ENCODE measurements around the gene IFITM1.
"Not testable (repeated sequence)": the region's sequence is repeated elsewhere in the genome, so short reads cannot be mapped to it uniquely, and the experiment has no call there.

IFITM1 gene

GRCh38 chr11:316031-316701, 2.3 kb downstream of the IFITM1 start:
- no peaks in the 10 kb centered on the region for H3K36me3 Mint-ChIP-seq (ENCODE audit: low read depth)
- H3K27ac Mint-ChIP-seq: peak overlapping the region; percentile 70 to 88 (median 75)
- H3K4me1 Mint-ChIP-seq: peaks cover 55% of the 10 kb centered on the region
- no peaks in the 10 kb centered on the region for H3K9me3 Mint-ChIP-seq
- TF ChIP-seq CTCF (IDR thresholded peaks at IDR 0.05; ENCODE audit: unreplicated experiment in 3 of 3): no peak
- peak overlapping the region; percentile 75 to 80 (median 78) for H3K4me3 Mint-ChIP-seq
- H3K27me3 Mint-ChIP-seq (ENCODE audit: low read depth): peaks cover 23% of the 10 kb centered on the region

- Mint-ChIP-seq H3K27me3 (ENCODE audit: low read depth) (peaks cover 23% of the 10 kb centered on the region), H3K27ac (peak overlapping the region; percentile 70 to 88 (median 75)), H3K36me3 (ENCODE audit: low read depth) (no peaks in the 10 kb centered on the region), H3K9me3 (no peaks in the 10 kb centered on the region), H3K4me3 (peak overlapping the region; percentile 75 to 80 (median 78)), H3K4me1 (peaks cover 52% of the 10 kb centered on the region)
- TF ChIP-seq CTCF (IDR thresholded peaks at IDR 0.05; ENCODE audit: unreplicated experiment in 3 of 3): no peak
Observed at GRCh38 chr11:316891-317301, 3.1 kb downstream of the IFITM1 start.

GRCh38 chr11:317668-318404, 4.0 kb downstream of the IFITM1 start:
- H3K27ac Mint-ChIP-seq: peak overlapping the region; percentile 70 to 88 (median 75)
- H3K9me3 Mint-ChIP-seq; H3K36me3 Mint-ChIP-seq (ENCODE audit: low read depth): not testable (repeated sequence)
- H3K4me1 Mint-ChIP-seq: peaks cover 44% of the 10 kb centered on the region
- H3K27me3 Mint-ChIP-seq (ENCODE audit: low read depth): peaks cover 20% of the 10 kb centered on the region
- peak overlapping the region; percentile 75 to 80 (median 78) for H3K4me3 Mint-ChIP-seq

GRCh38 chr11:318405-319120, 4.7 kb downstream of the IFITM1 start:
- not testable (repeated sequence) for H3K4me3 Mint-ChIP-seq; H3K9me3 Mint-ChIP-seq; H3K36me3 Mint-ChIP-seq (ENCODE audit: low read depth); H3K27ac Mint-ChIP-seq
- Mint-ChIP-seq H3K4me1 (peaks cover 37% of the 10 kb centered on the region), H3K27me3 (ENCODE audit: low read depth) (peaks cover 20% of the 10 kb centered on the region)

GRCh38 chr11:319121-319887, 5.5 kb downstream of the IFITM1 start:
- H3K4me1 Mint-ChIP-seq: peaks cover 34% of the 10 kb centered on the region
- H3K36me3 Mint-ChIP-seq (ENCODE audit: low read depth); H3K9me3 Mint-ChIP-seq: not testable (repeated sequence)
- peak overlapping the region; percentile 94 to 99 (median 99) for H3K27ac Mint-ChIP-seq
- peaks cover 16% of the 10 kb centered on the region for H3K27me3 Mint-ChIP-seq (ENCODE audit: low read depth)
- peak overlapping the region; percentile 92 to 94 (median 93) for H3K4me3 Mint-ChIP-seq

GRCh38 chr11:319888-320273, 6.0 kb downstream of the IFITM1 start:
- Mint-ChIP-seq H3K4me1 (peaks cover 36% of the 10 kb centered on the region), H3K4me3 (peak overlapping the region; percentile 92 to 94 (median 93)), H3K27ac (peak overlapping the region; percentile 94 to 99 (median 99)), H3K27me3 (ENCODE audit: low read depth) (peaks cover 13% of the 10 kb centered on the region)
- H3K9me3 Mint-ChIP-seq; H3K36me3 Mint-ChIP-seq (ENCODE audit: low read depth): not testable (repeated sequence)

- peak overlapping the region; percentile 22 to 62 (median 43) for H3K4me3 Mint-ChIP-seq
- no peak for TF ChIP-seq CTCF (IDR thresholded peaks at IDR 0.05; ENCODE audit: unreplicated experiment in 3 of 3)
- H3K36me3 Mint-ChIP-seq (ENCODE audit: low read depth): no peaks in the 10 kb centered on the region
- no peaks in the 10 kb centered on the region for H3K27me3 Mint-ChIP-seq (ENCODE audit: low read depth)
- H3K4me1 Mint-ChIP-seq: peaks cover 50% of the 10 kb centered on the region
- H3K27ac Mint-ChIP-seq: peak overlapping the region; percentile 96 to 98 (median 97)
- no peaks in the 10 kb centered on the region for H3K9me3 Mint-ChIP-seq
Observed at GRCh38 chr11:324156-324555, 10.3 kb downstream of the IFITM1 start.

GRCh38 chr11:324593-325517, 11.0 kb downstream of the IFITM1 start:
- not testable (repeated sequence) for H3K27me3 Mint-ChIP-seq (ENCODE audit: low read depth); H3K9me3 Mint-ChIP-seq; H3K36me3 Mint-ChIP-seq (ENCODE audit: low read depth)
- Mint-ChIP-seq H3K4me3 (peak overlapping the region; percentile 22 to 62 (median 43)), H3K4me1 (peaks cover 53% of the 10 kb centered on the region), H3K27ac (peak overlapping the region; percentile 96 to 98 (median 97))

All from nephron (organoid).